NCI-H187 (cell line): ENCODE measurements around the gene MOB3A.

ENCODE experiments used
- DNase-seq, 2 experiments: peaks; one replicate each; lab custom pipeline; 2025; lab: John Stamatoyannopoulos, UW

The MOB3A gene

GRCh38 chr19:2046046-2046907 lies 49.8 kb downstream of the MOB3A start:
- DNase-seq, result no peak

DNA sequence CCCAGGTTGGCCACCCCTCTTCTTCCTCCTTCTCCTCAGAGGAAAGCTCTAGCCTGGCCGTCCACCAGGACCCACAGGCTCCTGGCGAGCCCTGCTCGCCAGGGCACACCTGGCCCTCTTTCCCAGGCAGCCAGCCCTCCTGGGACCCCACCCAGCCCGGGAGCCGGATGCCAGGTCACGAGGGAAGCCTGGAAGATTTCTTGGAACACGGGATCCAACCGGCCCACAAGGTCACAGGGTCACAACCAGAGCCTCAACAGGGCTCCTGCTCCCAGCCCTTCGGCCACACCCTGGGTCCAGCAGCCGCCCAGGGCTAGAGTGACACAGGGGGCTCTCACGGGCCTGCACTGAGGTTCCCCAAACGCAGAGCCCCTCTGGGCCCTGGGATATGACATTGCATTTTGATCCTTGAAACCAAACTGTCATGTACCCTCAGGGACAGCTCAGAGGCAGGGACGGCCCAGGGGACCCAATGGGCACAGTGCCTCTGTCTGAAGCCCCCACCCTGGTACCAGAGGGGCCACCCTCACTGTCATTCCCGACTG lies 50.6 kb downstream of the MOB3A start:
- no peak for DNase-seq

- DNase-seq, result no peak
Measured at GRCh38 chr19:2044709-2045500, 51.2 kb downstream of the MOB3A start.

GRCh38 chr19:2043961-2044708 lies 52.0 kb downstream of the MOB3A start:
- no peak for DNase-seq

DNA sequence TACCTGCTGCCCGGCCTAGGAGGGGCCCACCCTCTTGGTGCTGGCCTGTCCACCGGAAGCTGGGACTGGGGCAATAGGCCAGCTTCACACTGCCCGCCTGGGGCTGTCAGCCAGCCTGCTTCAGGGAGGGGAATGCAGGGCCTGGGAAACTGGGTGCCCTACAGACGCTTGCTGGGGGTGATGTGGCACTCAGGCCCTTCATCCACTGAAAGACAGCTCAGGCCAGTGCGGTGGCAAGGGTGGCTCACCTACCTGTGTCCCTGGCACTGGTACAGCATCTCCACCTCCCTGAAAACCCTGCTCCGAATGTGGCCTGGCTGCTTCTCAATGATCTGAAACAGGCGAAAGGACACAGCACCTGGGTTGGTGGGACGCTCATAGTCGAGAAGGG lies 52.9 kb downstream of the MOB3A start:
- no peak for DNase-seq

DNA sequence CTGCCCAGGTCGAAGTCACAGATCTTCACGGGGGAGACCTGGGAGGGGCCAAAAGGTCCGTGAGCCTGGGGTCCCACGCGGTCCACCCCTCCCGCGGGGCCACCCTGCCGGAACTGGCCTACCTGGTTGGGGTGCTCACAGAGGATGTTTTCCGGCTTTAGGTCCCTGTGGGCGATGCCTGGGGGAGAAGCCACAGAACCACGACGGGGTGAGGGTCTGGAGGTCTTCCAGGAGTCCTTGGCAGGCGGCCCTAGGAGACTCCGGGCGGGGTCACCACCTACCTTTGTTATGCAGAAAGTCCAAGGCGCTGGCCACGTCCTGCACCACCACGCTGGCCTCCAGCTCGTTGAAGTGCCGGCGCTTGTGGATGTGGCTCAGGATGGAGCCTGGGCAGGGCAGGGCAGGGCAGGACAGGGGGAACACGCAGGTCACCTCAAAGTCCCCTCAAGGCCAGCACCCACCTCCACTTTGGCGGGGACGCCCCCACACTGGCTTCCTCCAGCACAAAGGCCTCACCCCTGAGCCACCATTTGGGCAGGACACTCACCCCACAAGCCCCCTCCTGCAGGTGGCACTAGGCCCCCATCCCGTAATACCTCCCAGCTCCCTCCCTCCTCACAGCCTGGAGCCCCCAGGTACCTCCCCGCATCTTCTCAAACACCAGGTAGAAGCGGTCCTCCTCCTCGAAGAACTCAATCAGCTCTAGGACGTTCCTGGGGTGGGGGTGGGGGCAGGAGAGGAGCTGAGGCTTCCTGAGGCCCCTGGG lies 53.5 kb downstream of the MOB3A start:
- DNase-seq, result no peak

GRCh38 chr19:2041683-2042484 lies 54.2 kb downstream of the MOB3A start:
- DNase-seq, result peak; percentile 91 to 98

- DNase-seq, result no peak
Measured at GRCh38 chr19:2041433-2041682, 54.8 kb downstream of the MOB3A start.

- no peak for DNase-seq
Measured at GRCh38 chr19:2040647-2041432, 55.3 kb downstream of the MOB3A start.

DNA sequence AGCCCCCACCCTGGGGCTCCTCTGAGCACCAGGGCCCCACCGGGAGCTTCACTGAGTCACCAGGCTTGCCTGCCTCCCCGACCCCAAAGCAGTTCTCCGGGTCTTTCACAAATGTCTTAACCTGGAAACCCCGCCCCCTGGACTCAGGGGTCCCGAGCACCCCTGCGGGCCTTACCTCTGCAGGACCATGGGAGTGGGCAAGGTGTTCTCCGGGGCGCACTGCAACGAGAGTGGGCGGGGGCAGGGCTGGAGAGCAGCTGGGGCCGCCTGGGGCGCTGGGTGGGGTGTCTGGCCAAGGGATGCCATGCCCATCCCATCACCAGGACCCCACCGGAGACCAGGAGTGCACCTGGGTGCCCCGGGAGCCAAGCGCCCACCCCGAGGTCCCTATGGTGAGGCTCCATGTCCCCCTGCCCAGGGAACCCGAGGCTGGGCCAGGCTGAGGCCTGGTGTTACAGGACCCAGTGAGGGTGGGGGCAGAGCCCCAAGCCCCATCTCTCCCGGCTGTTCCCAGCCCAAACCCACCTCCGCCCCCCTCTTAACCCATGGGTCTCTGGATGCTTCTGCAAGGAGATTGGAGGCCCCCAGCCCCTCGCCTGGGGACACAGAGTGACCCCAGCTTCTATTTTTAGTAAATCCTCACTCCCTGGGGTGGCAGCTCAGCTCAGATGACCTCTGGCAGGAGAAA lies 56.0 kb downstream of the MOB3A start:
- no peak for DNase-seq

DNA sequence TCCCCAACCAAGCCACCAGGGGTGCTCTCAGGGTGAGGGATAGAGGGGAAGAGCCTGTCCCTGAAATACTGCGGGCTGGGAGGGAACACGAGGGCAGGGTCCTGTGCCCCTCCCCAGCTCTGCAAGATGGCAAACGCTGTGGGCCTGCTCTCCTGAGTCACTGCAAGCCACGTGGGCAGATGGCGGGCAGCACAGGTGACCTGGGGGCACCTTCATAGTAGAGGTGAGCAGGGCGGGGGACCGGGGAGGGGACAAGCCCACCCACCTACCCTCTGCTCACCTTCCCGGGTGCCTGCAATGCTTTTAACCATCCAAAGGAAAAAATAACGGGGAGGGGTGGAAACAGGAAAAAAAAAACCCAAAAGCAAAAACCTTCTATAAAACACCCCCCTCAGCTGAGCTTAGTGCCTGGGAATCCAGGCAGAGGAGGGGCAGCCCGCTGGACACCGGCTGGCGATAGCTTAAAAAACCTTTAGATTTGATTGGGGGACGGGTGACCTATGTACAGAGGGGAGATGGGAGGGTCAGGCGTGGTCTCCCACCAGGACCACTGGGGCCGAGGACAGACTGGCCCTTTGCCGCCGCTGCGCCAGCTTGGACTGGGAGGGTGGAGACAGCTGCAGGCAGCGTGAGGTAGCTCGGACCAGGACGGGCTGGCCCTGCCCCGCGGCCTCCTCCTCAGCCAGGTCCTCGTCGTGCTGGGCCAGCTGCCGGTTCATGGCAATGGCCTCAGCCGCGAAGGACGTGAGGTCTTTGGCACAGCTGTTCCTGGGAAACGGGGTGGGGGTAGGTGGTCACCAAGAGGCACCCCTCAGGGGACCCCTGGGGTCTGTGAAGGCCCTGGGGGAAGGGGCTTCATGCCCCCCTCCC lies 56.8 kb downstream of the MOB3A start:
- no peak for DNase-seq

- no peak for DNase-seq
Measured at GRCh38 chr19:2038284-2039088, 57.6 kb downstream of the MOB3A start.

- no peak for DNase-seq
Measured at GRCh38 chr19:2037651-2038255, 58.4 kb downstream of the MOB3A start.

DNA sequence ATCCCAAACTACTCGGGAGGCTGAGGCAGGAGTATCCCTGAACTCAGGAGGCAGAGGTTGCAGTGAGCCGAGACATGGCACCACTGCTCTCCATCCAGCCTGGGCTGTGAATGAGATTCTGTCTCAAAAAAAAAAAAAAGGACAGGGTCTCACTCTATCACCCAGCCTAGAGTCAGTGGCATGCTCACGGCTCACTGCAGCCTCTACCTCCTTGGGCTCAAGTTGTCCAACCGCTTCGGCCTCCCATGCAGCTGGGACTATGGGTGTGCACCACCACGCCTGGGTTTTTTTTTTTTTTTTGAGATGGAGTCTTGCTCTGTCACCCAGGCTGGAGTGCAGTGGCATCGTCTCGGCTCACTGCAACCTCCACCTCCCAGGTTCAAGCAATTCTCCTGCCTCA lies 59.7 kb downstream of the MOB3A start:
- no peak for DNase-seq

GRCh38 chr19:2035590-2035991 lies 60.5 kb downstream of the MOB3A start:
- no peak for DNase-seq

GRCh38 chr19:2034729-2035589 lies 61.2 kb downstream of the MOB3A start:
- no peak for DNase-seq
